ENCODE measurements around the gene RNF151.
"Not testable (repeated sequence)": the region's sequence is repeated elsewhere in the genome, so short reads cannot be mapped to it uniquely, and the experiment has no call there.

Gene RNF151, protein sequence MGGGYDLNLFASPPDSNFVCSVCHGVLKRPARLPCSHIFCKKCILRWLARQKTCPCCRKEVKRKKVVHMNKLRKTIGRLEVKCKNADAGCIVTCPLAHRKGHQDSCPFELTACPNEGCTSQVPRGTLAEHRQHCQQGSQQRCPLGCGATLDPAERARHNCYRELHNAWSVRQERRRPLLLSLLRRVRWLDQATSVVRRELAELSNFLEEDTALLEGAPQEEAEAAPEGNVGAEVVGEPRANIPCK

DNA sequence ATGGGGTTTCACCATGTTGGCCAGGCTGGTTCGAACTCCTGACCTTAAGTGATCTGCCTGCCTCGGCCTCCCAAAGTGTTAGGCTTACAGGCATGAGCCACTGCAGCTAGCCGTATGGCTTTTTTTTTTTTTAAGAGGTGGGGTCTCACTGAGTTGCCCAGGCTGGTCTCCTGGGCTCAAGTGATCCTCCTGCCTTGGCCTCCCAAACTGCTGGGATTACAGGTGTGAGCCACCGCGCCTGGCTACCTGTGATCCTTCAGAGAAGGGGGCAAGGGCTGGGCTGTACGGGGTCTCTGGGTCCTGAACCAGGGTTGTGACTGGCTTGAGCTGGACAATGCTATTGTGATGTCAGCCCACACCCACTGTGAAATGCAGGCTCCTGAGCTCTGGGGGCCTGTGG is at the start of gene RNF151:
RNF151 (plus strand) TSS at position 397 of the 400 bp plus-strand sequence. CDS start 26 bp downstream, outside the sequence.
- peaks cover 26% of the 10 kb centered on the region for H3K4me1 Mint-ChIP-seq
- peak within 1 kb of the TSS; percentile 95 for H3K4me3 Mint-ChIP-seq
- no peaks in the 10 kb centered on the region for H3K27me3 Mint-ChIP-seq
- peaks cover 9% of the 10 kb centered on the region for H3K36me3 Mint-ChIP-seq
- ATAC-seq (ENCODE audit: low read depth) (no peak), DNase-seq (ENCODE audit: low spot score in 2 of 2) (no peak)
- H3K27ac Mint-ChIP-seq = peak within 1 kb of the TSS; percentile 99
- no peaks in the 10 kb centered on the region for H3K9me3 Mint-ChIP-seq

DNA sequence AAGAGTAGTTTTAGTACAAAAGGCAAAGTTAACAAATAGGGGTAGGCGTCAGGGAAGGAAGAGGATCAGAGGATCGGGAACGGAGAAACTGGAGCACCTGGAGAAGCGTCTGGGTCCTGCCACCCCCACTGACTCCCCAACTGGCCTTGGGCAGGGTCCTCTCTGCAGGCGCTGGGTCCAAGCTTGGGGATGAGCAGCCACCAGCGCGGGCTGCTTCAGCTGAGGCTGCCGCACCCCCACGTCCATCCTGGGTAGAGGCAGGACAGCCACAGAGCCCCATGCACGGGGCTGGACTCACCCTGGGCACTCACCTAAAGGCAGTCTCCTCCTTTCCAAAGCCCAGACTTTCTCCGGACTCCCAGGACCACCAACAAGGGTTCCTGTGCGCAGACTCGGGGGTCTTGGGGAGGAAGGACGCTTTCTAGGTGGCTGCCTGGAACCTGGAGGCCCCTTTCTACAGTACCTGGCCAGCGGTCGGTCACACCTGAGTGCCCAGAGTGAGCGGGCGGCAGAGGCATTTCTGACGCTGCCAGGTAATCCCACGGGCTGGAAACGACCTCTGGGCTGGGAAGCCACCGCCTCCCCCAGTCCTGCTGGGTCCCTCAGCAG is 49.5 kb upstream of the RNF151 start:
- ATAC-seq (ENCODE audit: low read depth) = no peak
- Mint-ChIP-seq H3K4me1 (peaks cover 2% of the 10 kb centered on the region), H3K9me3 (no peaks in the 10 kb centered on the region), H3K27ac (no peak overlapping the region), H3K27me3 (peaks cover 34% of the 10 kb centered on the region), H3K36me3 (no peaks in the 10 kb centered on the region), H3K4me3 (no peak overlapping the region)
- no peak for DNase-seq (ENCODE audit: low spot score in 2 of 2)

DNA sequence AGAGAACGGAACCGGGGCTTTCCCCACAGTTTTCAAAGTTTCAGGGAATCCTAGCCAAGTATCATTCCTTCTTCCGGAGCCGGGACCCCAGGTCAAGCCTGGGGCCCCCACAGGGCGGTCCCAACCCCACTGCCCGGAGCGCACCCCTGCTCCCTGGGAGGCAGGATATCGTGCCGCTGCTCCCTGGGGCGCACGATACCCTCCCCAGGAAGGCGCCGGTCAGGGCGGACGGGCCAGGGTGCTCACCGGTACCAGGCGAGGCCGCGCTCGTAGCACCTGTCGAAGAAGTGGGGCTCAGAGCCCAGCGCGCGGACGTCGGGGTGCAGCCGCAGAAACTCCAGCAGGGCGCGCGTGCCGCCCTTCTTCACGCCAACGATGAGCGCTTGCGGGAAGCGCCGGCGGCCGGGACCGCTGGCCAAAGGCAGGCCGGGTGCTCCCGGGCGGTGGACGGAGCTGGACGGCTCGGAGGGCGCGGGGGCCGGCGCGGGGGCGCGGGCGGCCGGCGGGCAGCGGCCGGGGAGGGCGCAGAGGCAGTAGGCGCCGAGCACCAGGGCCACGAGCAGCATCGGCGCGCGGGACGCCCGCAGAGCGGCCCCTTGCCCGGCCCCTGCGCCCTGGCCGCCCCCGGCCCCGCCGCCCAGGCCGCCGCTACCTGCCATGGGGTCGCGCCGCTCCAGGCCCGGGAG is 48.8 kb upstream of the RNF151 start:
- Mint-ChIP-seq H3K9me3 (peaks cover 1% of the 10 kb centered on the region), H3K27me3 (peaks cover 37% of the 10 kb centered on the region), H3K4me1 (peaks cover 2% of the 10 kb centered on the region), H3K27ac (no peak overlapping the region), H3K36me3 (no peaks in the 10 kb centered on the region), H3K4me3 (no peak overlapping the region)
- ATAC-seq (ENCODE audit: low read depth) = no peak
- DNase-seq (ENCODE audit: low spot score in 2 of 2) = no peak

DNA sequence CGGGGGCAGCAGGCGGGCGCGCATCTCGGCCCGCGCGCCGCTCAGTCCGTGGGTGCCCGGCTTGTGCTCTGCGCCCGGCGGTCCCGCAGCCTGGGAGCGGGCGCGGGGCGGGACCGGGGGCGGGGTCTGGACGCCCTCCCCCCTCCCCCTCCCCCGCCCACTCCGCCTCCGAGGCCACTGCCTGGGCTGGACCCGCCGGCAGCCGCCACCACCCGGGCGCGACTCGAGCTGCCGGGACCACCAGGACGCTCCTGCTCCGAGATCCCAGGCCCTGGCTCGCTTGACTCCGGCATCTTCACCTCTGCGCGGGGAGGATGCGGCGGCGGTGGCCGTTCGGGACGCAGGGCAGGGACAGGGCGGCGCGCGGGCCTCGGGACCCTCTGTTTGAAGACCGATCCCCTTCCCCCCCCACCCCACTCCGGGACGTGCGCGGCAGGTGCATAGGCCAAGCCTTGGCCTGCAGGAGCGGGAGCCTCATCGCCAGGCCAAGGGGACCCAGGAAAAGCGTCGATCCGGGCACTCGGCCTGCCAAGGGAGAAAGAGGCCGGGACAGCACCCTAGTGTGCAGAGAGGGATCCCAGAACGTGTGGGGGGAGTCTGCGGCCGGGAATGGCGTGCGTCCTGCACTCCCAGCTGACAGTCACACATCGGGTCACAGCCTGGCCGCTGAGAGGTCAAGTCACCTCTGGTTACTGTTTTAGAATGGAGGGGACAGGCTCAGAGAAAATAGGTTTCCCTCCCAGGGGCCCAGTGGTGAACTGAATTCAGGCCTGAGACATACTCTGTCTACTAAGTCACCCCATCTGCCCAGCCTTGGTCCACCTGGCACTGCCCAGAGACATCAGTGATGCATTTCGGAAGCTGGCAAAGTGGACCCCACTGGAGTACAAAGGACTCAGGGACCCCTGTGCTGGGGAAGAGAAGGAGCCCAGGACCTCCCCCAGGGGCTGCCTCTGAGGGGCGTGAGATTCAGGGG is 48.0 kb upstream of the RNF151 start, which contains the start of gene HS3ST6:
HS3ST6 (minus strand) TSS at position 65 of the 976 bp plus-strand sequence. CDS start 92 bp downstream, outside the sequence.
- DNase-seq (ENCODE audit: low spot score in 2 of 2) (no peak), ATAC-seq (ENCODE audit: low read depth) (no peak)
- H3K4me1 Mint-ChIP-seq = peaks cover 2% of the 10 kb centered on the region
- H3K4me3 Mint-ChIP-seq = no peak within 1 kb of the TSS
- peaks cover 41% of the 10 kb centered on the region for H3K27me3 Mint-ChIP-seq
- H3K27ac Mint-ChIP-seq = no peak within 1 kb of the TSS
- H3K36me3 Mint-ChIP-seq = no peaks in the 10 kb centered on the region
- peaks cover 1% of the 10 kb centered on the region for H3K9me3 Mint-ChIP-seq

DNA sequence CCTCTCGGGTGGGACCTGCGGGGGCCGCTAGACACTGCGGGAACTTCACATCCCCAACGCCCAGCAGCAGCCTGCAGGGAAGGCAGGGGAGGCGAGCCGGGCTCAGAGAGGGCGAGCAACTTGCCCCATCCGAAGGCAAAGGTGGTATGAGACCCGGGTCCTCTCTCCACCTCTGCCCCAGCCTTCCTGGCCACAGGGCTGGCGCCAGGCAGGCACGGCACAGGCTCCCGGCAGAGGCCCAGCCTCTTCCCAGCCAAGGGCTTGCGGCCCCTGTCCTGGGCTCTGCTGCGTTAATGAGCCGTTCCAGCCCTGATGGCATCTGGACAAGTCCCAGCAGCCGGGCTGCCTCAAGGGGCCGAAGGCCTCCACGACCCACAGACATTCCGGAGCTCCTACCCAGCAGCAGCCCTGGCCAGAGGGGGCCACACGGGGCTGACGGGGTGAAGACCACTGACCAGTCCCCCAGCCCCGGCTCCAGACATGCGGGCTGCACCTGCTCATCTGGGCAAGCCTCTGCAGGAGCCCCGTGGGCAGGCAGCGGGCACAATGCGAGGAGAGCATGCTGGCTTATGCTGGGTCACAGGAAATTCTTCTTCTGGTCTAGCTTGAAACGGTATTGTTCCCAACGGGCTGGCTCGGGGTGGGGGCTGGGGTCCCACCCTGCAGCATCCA is 47.2 kb upstream of the RNF151 start:
- no peaks in the 10 kb centered on the region for H3K36me3 Mint-ChIP-seq

DNA sequence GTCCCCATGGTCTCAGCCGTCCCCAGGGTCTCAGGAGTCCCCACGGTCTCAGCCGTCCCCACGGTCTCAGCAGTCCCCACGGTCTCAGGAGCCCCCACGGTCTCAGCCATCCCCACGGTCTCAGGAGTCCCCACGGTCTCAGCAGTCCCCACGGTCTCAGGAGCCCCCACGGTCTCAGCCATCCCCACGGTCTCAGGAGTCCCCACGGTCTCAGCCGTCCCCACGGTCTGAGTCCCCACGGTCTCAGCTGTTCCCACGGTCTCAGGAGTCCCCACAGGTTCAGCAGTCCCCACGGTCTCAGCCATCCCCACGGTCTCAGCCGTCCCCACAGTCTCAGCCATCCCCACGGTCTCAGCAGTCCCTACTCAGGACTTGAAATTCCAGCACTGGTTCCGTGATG is 46.5 kb upstream of the RNF151 start:
- H3K9me3 Mint-ChIP-seq; H3K36me3 Mint-ChIP-seq; ATAC-seq (ENCODE audit: low read depth); H3K27ac Mint-ChIP-seq; DNase-seq (ENCODE audit: low spot score in 2 of 2); H3K4me1 Mint-ChIP-seq; H3K4me3 Mint-ChIP-seq: not testable (repeated sequence)
- peaks cover 42% of the 10 kb centered on the region for H3K27me3 Mint-ChIP-seq

More for the DNA sequence above, 47.2 kb upstream of the RNF151 start:
- H3K27ac Mint-ChIP-seq = no peak overlapping the region
- peaks cover 2% of the 10 kb centered on the region for H3K4me1 Mint-ChIP-seq
- peaks cover 1% of the 10 kb centered on the region for H3K9me3 Mint-ChIP-seq
- H3K4me3 Mint-ChIP-seq = no peak overlapping the region
- peaks cover 42% of the 10 kb centered on the region for H3K27me3 Mint-ChIP-seq
- no peak for DNase-seq (ENCODE audit: low spot score in 2 of 2)
- no peak for ATAC-seq (ENCODE audit: low read depth)

DNA sequence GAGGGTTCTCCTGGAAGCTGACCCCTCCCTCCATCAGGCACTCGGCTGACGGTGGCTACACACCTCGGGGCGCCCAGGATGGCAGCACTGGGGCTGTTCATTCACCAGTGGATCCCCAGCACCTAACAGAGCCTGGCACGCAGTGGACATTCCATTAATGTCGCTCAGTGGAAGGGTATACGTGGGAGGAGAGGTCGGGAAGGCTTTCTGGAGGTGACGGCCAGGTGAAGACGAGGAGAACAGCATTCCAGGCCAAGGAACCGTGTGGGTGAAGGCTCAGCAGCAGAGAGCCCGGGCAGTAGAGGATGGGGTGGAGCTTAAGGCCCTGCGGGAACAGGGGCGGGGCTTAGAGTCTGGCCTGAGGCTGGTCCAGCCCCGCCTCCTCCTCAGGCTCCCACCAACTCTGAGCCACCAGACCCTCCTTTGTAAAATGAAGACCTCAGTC is 45.9 kb upstream of the RNF151 start:
- DNase-seq (ENCODE audit: low spot score in 2 of 2) (no peak), ATAC-seq (ENCODE audit: low read depth) (peak; percentile 59)
- peaks cover 39% of the 10 kb centered on the region for H3K27me3 Mint-ChIP-seq
- H3K4me1 Mint-ChIP-seq = peaks cover 2% of the 10 kb centered on the region
- no peak overlapping the region for H3K4me3 Mint-ChIP-seq
- H3K27ac Mint-ChIP-seq = no peak overlapping the region
- no peaks in the 10 kb centered on the region for H3K36me3 Mint-ChIP-seq
- peaks cover 1% of the 10 kb centered on the region for H3K9me3 Mint-ChIP-seq

DNA sequence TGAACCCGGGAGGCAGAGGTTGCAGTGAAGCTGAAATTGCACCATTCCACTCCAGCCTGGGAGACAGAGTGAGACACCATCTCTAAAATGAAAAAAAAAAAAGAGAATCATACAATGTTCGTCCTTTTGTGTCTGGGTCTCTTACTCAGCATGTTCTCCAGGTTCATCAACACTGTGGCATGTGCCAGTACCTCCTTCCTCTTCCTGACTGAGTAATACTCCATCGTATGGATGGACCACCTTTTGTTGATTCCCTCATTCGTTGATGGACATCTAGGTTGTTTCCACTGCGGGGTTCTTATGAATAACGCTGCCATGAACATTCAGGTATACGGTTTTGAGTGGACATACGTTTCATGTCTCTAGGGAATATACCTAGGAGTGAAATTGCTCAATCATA is 44.3 kb upstream of the RNF151 start:
- H3K4me1 Mint-ChIP-seq = peaks cover 2% of the 10 kb centered on the region
- H3K27ac Mint-ChIP-seq = no peak overlapping the region
- H3K36me3 Mint-ChIP-seq = no peaks in the 10 kb centered on the region
- peaks cover 1% of the 10 kb centered on the region for H3K9me3 Mint-ChIP-seq
- ATAC-seq (ENCODE audit: low read depth) (no peak), DNase-seq (ENCODE audit: low spot score in 2 of 2) (no peak)
- H3K4me3 Mint-ChIP-seq = no peak overlapping the region
- H3K27me3 Mint-ChIP-seq = peaks cover 28% of the 10 kb centered on the region

DNA sequence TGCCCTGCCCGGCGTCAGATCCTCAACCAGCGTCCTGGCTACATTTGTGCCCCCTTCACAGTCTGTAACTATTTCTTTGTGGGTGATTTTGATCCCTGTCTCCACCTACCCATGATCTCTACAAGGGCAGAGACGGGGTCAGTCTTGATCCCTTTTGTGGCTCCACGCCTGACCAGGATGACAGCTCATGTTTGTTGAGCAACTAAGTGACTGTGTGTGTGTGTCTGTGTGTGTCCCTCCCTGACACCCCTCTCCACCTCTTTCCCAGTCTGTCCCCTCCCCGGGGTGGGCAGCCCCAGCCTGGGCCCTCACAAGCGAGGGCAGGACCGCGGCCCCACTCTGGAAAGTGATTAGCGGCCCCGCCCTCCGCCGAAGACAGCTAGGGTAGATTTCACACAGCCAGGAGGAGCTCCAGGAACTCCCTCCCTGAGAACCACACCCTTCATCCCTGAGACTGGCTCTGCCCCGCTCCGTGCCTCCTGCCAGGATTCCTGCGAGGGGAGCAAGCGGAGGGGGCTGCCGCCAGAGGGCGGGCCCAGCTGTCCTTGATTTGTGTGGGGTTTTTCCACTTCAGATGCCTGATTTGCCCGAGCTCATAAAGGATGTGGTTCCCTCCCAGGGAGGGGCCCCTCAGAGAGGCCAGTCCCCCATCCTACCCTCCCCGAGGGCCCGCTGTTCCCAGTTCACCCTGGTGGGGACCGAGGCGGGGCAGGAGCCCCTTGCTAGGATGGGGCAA is 43.2 kb upstream of the RNF151 start:
- ATAC-seq (ENCODE audit: low read depth) (no peak), DNase-seq (ENCODE audit: low spot score in 2 of 2) (no peak)
- Mint-ChIP-seq H3K4me1 (peaks cover 2% of the 10 kb centered on the region), H3K36me3 (no peaks in the 10 kb centered on the region), H3K27me3 (peaks cover 28% of the 10 kb centered on the region), H3K9me3 (peaks cover 1% of the 10 kb centered on the region), H3K4me3 (no peak overlapping the region), H3K27ac (no peak overlapping the region)

DNA sequence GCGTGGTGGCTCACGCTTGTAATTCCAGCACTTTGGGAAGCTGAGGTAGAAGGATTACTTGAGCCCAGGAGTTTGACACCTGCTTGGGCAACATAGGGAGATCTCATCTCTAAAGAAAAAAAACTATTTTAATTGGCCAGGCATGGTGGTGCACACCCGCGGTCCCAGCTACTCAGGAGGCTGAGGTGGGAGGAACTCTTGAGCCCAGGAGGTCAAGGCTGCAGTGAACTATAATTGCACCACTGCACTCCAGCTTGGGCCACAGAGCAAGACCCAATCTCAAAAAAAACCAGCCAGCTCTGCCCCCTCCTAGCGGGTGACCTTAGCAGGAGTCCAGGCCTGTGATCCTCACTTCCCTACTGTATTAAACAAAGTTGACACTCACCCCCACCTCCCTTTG is 42.6 kb upstream of the RNF151 start:
- peaks cover 1% of the 10 kb centered on the region for H3K9me3 Mint-ChIP-seq
- H3K27me3 Mint-ChIP-seq = peaks cover 28% of the 10 kb centered on the region
- H3K4me1 Mint-ChIP-seq = peaks cover 4% of the 10 kb centered on the region
- no peak overlapping the region for H3K4me3 Mint-ChIP-seq
- no peak overlapping the region for H3K27ac Mint-ChIP-seq
- H3K36me3 Mint-ChIP-seq = no peaks in the 10 kb centered on the region
- ATAC-seq (ENCODE audit: low read depth) (no peak), DNase-seq (ENCODE audit: low spot score in 2 of 2) (no peak)

DNA sequence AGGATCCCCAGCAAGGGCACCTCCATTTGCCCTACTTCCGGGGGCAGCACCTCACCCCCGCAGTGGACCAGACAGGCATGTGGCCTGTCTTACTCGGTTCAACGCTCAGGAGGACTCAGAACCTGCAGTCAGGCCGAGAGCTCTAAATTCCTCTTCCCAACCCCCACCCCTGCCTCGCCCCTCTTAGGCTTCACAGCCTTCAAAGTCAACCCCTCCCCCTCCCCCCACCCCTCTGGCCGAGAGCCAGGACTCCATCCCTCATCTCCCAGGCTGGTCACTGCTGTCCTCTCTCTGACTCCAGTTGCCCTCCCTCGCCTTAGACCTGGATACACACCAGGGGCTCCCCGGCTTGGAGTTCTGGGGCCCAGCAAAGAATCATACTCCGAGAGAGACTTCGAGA is 40.4 kb upstream of the RNF151 start:
- Mint-ChIP-seq H3K4me1 (peaks cover 3% of the 10 kb centered on the region), H3K27me3 (peaks cover 17% of the 10 kb centered on the region), H3K9me3 (peaks cover 1% of the 10 kb centered on the region), H3K36me3 (no peaks in the 10 kb centered on the region), H3K27ac (no peak overlapping the region), H3K4me3 (no peak overlapping the region)
- ATAC-seq (ENCODE audit: low read depth) = no peak
- no peak for DNase-seq (ENCODE audit: low spot score in 2 of 2)

DNA sequence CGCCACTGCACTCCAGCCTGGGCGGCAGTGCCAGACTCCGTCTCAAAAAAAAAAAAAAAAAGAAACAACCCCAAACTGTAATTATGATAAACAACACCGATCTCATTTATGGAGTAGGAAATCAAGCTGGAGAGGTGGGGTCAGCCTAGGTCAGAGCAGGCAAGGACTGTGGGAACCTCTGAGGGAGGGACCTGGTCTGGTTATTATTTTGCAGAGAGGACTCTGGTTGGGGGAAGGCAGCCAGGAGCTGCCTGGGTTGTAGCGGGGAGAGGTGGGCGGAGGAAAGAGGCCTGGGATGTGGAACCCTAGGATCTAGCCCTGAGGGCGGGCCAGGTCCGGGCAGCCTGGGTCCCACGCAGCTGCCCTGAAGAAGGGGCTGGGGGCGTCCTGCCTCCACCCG is 37.6 kb upstream of the RNF151 start:
- Mint-ChIP-seq H3K36me3 (no peaks in the 10 kb centered on the region), H3K9me3 (no peaks in the 10 kb centered on the region), H3K27ac (peak overlapping the region; percentile 45), H3K4me3 (peak overlapping the region; percentile 84), H3K27me3 (peaks cover 7% of the 10 kb centered on the region), H3K4me1 (peaks cover 2% of the 10 kb centered on the region)
- ATAC-seq (ENCODE audit: low read depth) (peak; percentile 2), DNase-seq (ENCODE audit: low spot score in 2 of 2) (no peak)

Measured in memory B cell (primary cell).